HCT116 (cell line): ENCODE data around the gene OIT3. TPM values are rescaled to one million over a fixed set of nuclear protein-coding genes. Genes with fewer than 3 reads are reported as not detected.

Source experiments
- ATAC-seq: fragments of 200-7000 bp; cut with Tn5 transposase; 2 replicates; pipeline ENCODE4 v1.9.1; 2020; ENCODE audit warnings: mild to moderate bottlenecking, moderate library complexity
- BruUV-seq: library from RNA; stranded (reverse); fragments of 400-500 nt; replicated peaks from 2 replicates; lab custom pipeline; 2021; lab: Mats Ljungman, UMichigan
- CTCF ChIA-PET: fragments of 300-600 bp; sonication (Branson Sonifier 250); formaldehyde crosslinking; loops from one replicate; lab custom pipeline; 2021; ENCODE audit warnings: antibody characterized with exemption; lab: Charles Lee
- POLR2A ChIA-PET: fragments of 300-600, 350-600 bp; sonication (Branson Sonifier 250); formaldehyde crosslinking; loops from one replicate; lab custom pipeline; 2021; ENCODE audit warnings: antibody characterized with exemption; lab: Charles Lee
- RAD21 ChIA-PET, 2 experiments: fragments of 300-600 bp; sonication (Branson Sonifier 250); formaldehyde crosslinking; loops; one replicate each; lab custom pipeline; 2023; ENCODE audit warnings: low total read pairs in 2 of 2; ENCODE audit not compliant: uncharacterized antibody in 2 of 2, unreplicated experiment in 2 of 2, low non-redundant PET in 1 of 2; lab: Charles Lee
- DNase-seq: peaks from one replicate; pipeline ENCODE4 v3.0.0-alpha.2; 2010; ENCODE audit warnings: low read depth, low spot score
- H2AFZ ChIP-seq: fragments of 200-600 bp; shearing (Covaris generic), sonication (generic); 2 replicates; pipeline ENCODE4 v1.6.1; 2017; ENCODE audit warnings: low read depth, mixed run types, mixed read lengths, antibody characterized with exemption, low read length; ENCODE audit not compliant: poor library complexity, severe bottlenecking
- H3K27ac ChIP-seq: 2 replicates; pipeline ENCODE4 v1.5.1; 2012; ENCODE audit warnings: low read depth, low read length
- H3K27me3 ChIP-seq: fragments of 200-600 bp; sonication (generic); 2 replicates; pipeline ENCODE4 v1.6.1; 2016; ENCODE audit warnings: mixed run types, low read length, mixed read lengths; ENCODE audit not compliant: insufficient read depth
- H3K36me3 ChIP-seq, 2 experiments: fragments of 200-500 bp in 1 of 2; fragments of 200-600 bp in 1 of 2; sonication (Bioruptor generic) in 1 of 2; sonication (generic) in 1 of 2; 2 replicates each; pipeline versions ENCODE4 v1.5.1 to v1.6.1; 2014 to 2016; ENCODE audit warnings: low read length in 2 of 2, inconsistent platforms in 1 of 2, mixed read lengths in 1 of 2, mixed run types in 1 of 2; ENCODE audit not compliant: insufficient read depth in 2 of 2, control insufficient read depth in 1 of 2
- H3K4me1 ChIP-seq, 2 experiments: fragments of 200-600 bp in 1 of 2; sonication (generic) in 1 of 2; 2 replicates each; pipeline versions ENCODE4 v1.5.1 to v1.6.1; 2012 to 2017; ENCODE audit warnings: low read length in 2 of 2, inconsistent platforms in 1 of 2, mild to moderate bottlenecking in 1 of 2, mixed read lengths in 1 of 2, mixed run types in 1 of 2, moderate library complexity in 1 of 2; ENCODE audit not compliant: insufficient read depth in 2 of 2, control insufficient read depth in 1 of 2
- H3K4me2 ChIP-seq: fragments of 200-600 bp; sonication (generic); 2 replicates; pipeline ENCODE4 v1.6.1; 2017; ENCODE audit warnings: mixed run types, low read length, mixed read lengths
- H3K4me3 ChIP-seq, 2 experiments: fragments of 200-600 bp in 1 of 2; sonication (generic) in 1 of 2; replicated peaks in 1 of 2; 2 replicates each; pipeline ENCODE4 v1.5.1; 2011 to 2016; ENCODE audit warnings: low read length in 2 of 2, control low read depth in 1 of 2, low read depth in 1 of 2, mild to moderate bottlenecking in 1 of 2, mixed read lengths in 1 of 2, mixed run types in 1 of 2
- H3K79me2 ChIP-seq: fragments of 200-600 bp; sonication (generic); 2 replicates; pipeline ENCODE4 v1.6.1; 2017; ENCODE audit warnings: mild to moderate bottlenecking, mixed run types, low read length, moderate library complexity, mixed read lengths; ENCODE audit not compliant: insufficient read depth
- H3K9ac ChIP-seq: fragments of 200-600 bp; sonication (generic); 2 replicates; pipeline ENCODE4 v1.6.1; 2016; ENCODE audit warnings: low read length, mixed read lengths
- H3K9me2 ChIP-seq: fragments of 200-600 bp; sonication (generic), shearing (Covaris generic); 2 replicates; pipeline ENCODE4 v1.6.1; 2017; ENCODE audit warnings: mixed run types, mild to moderate bottlenecking, moderate library complexity; ENCODE audit not compliant: insufficient read depth
- H3K9me3 ChIP-seq, 2 experiments: fragments of 200-500 bp in 1 of 2; fragments of 200-600 bp in 1 of 2; sonication (Bioruptor generic) in 1 of 2; sonication (generic) in 1 of 2; 2 replicates each; pipeline ENCODE4 v1.6.1; 2014 to 2017; ENCODE audit warnings: low read length in 2 of 2, mixed read lengths in 2 of 2, inconsistent platforms in 1 of 2, low read depth in 1 of 2, mild to moderate bottlenecking in 1 of 2, mixed run types in 1 of 2, moderate library complexity in 1 of 2; ENCODE audit not compliant: control insufficient read depth in 1 of 2, insufficient read depth in 1 of 2
- H4K20me1 ChIP-seq: fragments of 200-600 bp; sonication (generic), shearing (Covaris generic); 2 replicates; pipeline ENCODE4 v1.6.1; 2017; ENCODE audit warnings: mixed run types, mild to moderate bottlenecking, moderate library complexity; ENCODE audit not compliant: insufficient read depth
- ATF3 ChIP-seq: IDR thresholded peaks from 2 replicates; pipeline ENCODE4 v1.6.1; 2012
- CBX3 ChIP-seq: IDR thresholded peaks from 2 replicates; pipeline ENCODE4 v1.6.1; 2012; ENCODE audit warnings: low read depth
- CEBPB ChIP-seq: IDR thresholded peaks from 2 replicates; pipeline ENCODE4 v1.6.1; 2012; ENCODE audit warnings: low read depth
- CTCF ChIP-seq, 3 experiments: fragments of 200-600 bp in 1 of 3; sonication (generic) in 1 of 3; IDR thresholded peaks in 2 of 3; conservative IDR thresholded peaks in 1 of 3; 2 replicates each; pipeline ENCODE4 v1.5.1; 2012 to 2017; ENCODE audit warnings: low read depth in 2 of 3, low read length in 2 of 3, antibody characterized with exemption in 1 of 3, borderline replicate concordance in 1 of 3, control low read depth in 1 of 3, mild to moderate bottlenecking in 1 of 3, mixed read lengths in 1 of 3, mixed run types in 1 of 3, moderate library complexity in 1 of 3; ENCODE audit not compliant: insufficient read depth in 1 of 3
- EGR1 ChIP-seq: IDR thresholded peaks from 2 replicates; pipeline ENCODE4 v1.6.1; 2012; ENCODE audit warnings: low read depth
- ELF1 ChIP-seq: IDR thresholded peaks from 2 replicates; pipeline ENCODE4 v1.6.1; 2012; ENCODE audit warnings: low read depth, borderline replicate concordance
- FOSL1 ChIP-seq: IDR thresholded peaks from 2 replicates; pipeline ENCODE4 v1.6.1; 2012; ENCODE audit warnings: low read depth
- JUND ChIP-seq: IDR thresholded peaks from 2 replicates; pipeline ENCODE4 v1.6.1; 2012
- SRF ChIP-seq: IDR thresholded peaks from 2 replicates; pipeline ENCODE4 v1.6.1; 2012; ENCODE audit warnings: low read depth
- TCF7L2 ChIP-seq: IDR thresholded peaks from 2 replicates; pipeline ENCODE4 v1.7.0; 2011; ENCODE audit warnings: borderline replicate concordance, inconsistent platforms; ENCODE audit not compliant: insufficient read depth, insufficient read length; ENCODE audit errors: extremely low read depth
- YY1 ChIP-seq: IDR thresholded peaks from 2 replicates; pipeline ENCODE4 v1.6.1; 2011; ENCODE audit warnings: low read length, low read depth, moderate library complexity, mild to moderate bottlenecking; ENCODE audit not compliant: insufficient replicate concordance; ENCODE audit errors: extremely low read depth
- ZBTB33 ChIP-seq: IDR thresholded peaks from 2 replicates; pipeline ENCODE4 v1.6.1; 2011; ENCODE audit warnings: mild to moderate bottlenecking, low read length, moderate library complexity; ENCODE audit not compliant: insufficient replicate concordance; ENCODE audit errors: extremely low read depth
- intact Hi-C: fragments of 100-400 bp; cut with micrococcal nuclease; formaldehyde crosslinking; loops from 2 replicates; pipeline ENCODE4 v1.10.0; 2022
- total RNA-seq: library from RNA; stranded (reverse); gene quantifications from one replicate; pipeline ENCODE4 v1.2.1, GENCODE V29; 2021; ENCODE audit not compliant: unreplicated experiment

OIT3 gene
- total RNA-seq, 1 experiment from 2014 or later = not detected

- TF ChIP-seq FOSL1 (no peak), EGR1 (no peak), CEBPB (no peak), SRF (no peak), ATF3 (no peak), ELF1 (no peak), ZBTB33 (no peak), YY1 (no peak)
Measured at GRCh38 chr10:72924351-72924750, 30.8 kb downstream of the OIT3 start (continued).

- ATAC-seq (peak; percentile 66), DNase-seq (no peak)
- no TSS peak for BruUV-seq
- POLR2A ChIA-PET = no interaction called here
- H3K9me2 ChIP-seq = no peaks in the 10 kb centered on the region
- H3K36me3 ChIP-seq = no peaks in the 10 kb centered on the region
- H3K27ac ChIP-seq = no peak overlapping the region
- H3K9me3 ChIP-seq = no peaks in the 10 kb centered on the region
- H3K9ac ChIP-seq = no peak overlapping the region
- no peaks in the 10 kb centered on the region for H4K20me1 ChIP-seq
- no peaks in the 10 kb centered on the region for H3K27me3 ChIP-seq
- no peak overlapping the region for H3K4me3 ChIP-seq
- H2AFZ ChIP-seq = no peak overlapping the region
- peak in 1 of 3 experiments; percentile 9; a peak in 2 of 6 replicates for TF ChIP-seq CTCF (IDR thresholded peaks at IDR 0.05 in 2 of 3, conservative IDR thresholded peaks at IDR 0.05 in 1 of 3; ENCODE audit: borderline replicate concordance in 1 of 3, insufficient read depth in 1 of 3, low read depth in 2 of 3, low read length in 2 of 3)
- TF ChIP-seq TCF7L2 = no peak
- no peak for TF ChIP-seq YY1
- no peak for TF ChIP-seq JUND
- TF ChIP-seq CBX3 = no peak
- no peak for TF ChIP-seq ATF3
- intact Hi-C loops = no loop called here
- CTCF ChIA-PET = no interaction called here
- RAD21 ChIA-PET = no interaction called here
- H3K4me1 ChIP-seq = no peaks in the 10 kb centered on the region
- H3K4me2 ChIP-seq = no peak overlapping the region
- H3K79me2 ChIP-seq = no peaks in the 10 kb centered on the region
Measured at GRCh38 chr10:72925951-72926465, 32.5 kb downstream of the OIT3 start.
